AG04450 (cell line): Measurements from ENCODE around the gene HSD17B12. TPM values are rescaled to one million over a fixed set of nuclear protein-coding genes. Genes with fewer than 3 reads are reported as not detected.

ENCODE experiments used
- CTCF ChIA-PET: fragments of 300-600, 350-600 bp; formaldehyde crosslinking; extraction: SDS; loops from one replicate; lab custom pipeline; 2022; ENCODE audit warnings: antibody characterized with exemption, inconsistent platforms; lab: Charles Lee
- POLR2A ChIA-PET: fragments of 350-600 bp; formaldehyde crosslinking; extraction: SDS; loops from one replicate; lab custom pipeline; 2021; ENCODE audit warnings: antibody characterized with exemption, inconsistent platforms; lab: Yijun Ruan, JAX
- DNase-seq: peaks from one replicate; pipeline ENCODE4 v3.0.0-alpha.2; 2011; ENCODE audit warnings: low read depth, low spot score
- H3K27ac ChIP-seq: one replicate; pipeline ENCODE4 v1.5.1; 2012; ENCODE audit warnings: low read depth, low read length, control low read depth
- H3K27me3 ChIP-seq: one replicate; pipeline ENCODE4 v1.6.0; 2012; ENCODE audit warnings: low read length; ENCODE audit not compliant: control insufficient read depth, insufficient read depth
- H3K4me3 ChIP-seq: 2 replicates; pipeline ENCODE4 v1.5.1; 2011; ENCODE audit warnings: mild to moderate bottlenecking, low read depth, low read length, control low read depth
- H3K9me3 ChIP-seq: 2 replicates; pipeline ENCODE4 v1.5.1; 2012; ENCODE audit warnings: low read length; ENCODE audit not compliant: control insufficient read depth, insufficient read depth
- polyA plus RNA-seq: library from polyadenylated mRNA; depleted of rRNA; stranded (reverse); fragments of >200 nt; gene quantifications from 2 replicates; pipeline ENCODE4 v1.2.3, GENCODE V29; 2011
- TF ChIP-seq, protein P1 (sequence below): IDR thresholded peaks from 2 replicates; pipeline ENCODE4 v1.5.1; 2011; ENCODE audit warnings: low read depth, low read length, control low read depth, inconsistent platforms

The HSD17B12 gene
- polyA plus RNA-seq, 1 experiment: 59.3 TPM

DNA sequence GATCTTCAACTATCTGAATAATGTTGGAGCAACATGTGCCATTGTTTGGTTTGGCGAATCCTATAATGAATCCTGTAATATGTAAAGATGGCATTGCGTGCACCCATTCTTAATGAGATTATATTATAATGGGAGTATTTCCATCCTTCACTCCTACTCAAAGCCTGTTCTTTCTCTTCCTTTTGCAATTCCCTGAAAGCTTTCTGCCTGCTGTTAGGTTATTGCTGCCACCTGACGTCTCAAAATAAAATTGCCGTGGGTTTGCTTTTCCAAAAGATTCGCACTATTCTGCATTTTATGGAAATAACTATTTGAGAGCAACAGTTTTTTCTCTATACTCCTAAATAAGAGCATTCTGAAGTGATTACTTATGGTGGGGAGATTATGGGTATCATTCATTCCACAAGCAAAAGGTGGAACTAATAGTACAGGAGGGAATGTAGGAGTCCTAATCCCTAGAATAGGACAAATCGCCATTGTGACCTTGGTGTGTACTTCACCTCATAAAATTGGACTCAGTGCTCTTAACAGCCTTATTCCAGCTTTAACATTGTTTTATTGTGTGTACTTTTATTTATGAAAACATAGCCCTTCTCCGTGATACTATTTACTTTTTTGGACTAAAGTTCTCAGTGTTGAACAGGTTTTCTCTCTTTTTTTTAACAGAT is 130.5 kb downstream of the HSD17B12 start:
- Histone ChIP-seq H3K27me3 (no peaks in the 10 kb centered on the region), H3K27ac (no peak overlapping the region), H3K4me3 (no peak overlapping the region), H3K9me3 (no peaks in the 10 kb centered on the region)
- no peak for DNase-seq
- TF ChIP-seq, protein P1, sequence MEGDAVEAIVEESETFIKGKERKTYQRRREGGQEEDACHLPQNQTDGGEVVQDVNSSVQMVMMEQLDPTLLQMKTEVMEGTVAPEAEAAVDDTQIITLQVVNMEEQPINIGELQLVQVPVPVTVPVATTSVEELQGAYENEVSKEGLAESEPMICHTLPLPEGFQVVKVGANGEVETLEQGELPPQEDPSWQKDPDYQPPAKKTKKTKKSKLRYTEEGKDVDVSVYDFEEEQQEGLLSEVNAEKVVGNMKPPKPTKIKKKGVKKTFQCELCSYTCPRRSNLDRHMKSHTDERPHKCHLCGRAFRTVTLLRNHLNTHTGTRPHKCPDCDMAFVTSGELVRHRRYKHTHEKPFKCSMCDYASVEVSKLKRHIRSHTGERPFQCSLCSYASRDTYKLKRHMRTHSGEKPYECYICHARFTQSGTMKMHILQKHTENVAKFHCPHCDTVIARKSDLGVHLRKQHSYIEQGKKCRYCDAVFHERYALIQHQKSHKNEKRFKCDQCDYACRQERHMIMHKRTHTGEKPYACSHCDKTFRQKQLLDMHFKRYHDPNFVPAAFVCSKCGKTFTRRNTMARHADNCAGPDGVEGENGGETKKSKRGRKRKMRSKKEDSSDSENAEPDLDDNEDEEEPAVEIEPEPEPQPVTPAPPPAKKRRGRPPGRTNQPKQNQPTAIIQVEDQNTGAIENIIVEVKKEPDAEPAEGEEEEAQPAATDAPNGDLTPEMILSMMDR: peak; percentile 54
- ChIA-PET POLR2A (no interaction called here), CTCF (interaction anchor here (0.9 kb wide), 1 partner anchor 244 kb away, joined by 3 read pairs; no protein-coding TSS in a partner anchor)

DNA sequence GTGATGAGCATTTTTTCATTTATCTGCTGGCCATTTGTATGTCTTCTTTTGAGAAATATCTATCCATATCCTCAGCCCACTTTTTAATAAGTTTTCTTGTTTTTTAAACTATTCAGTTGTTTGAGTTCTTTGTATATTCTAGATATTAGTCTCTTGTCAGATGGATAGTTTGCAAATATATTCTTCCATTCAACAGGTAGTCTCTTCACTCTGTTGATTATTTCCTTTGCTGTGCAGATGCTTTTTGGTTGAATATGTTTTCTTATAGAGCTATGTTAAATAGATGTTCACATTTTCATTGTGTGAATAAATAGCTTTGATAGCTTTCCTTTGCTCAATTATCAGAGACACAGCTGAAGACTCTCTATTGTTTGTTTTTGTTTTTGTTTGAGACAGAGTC is 131.9 kb downstream of the HSD17B12 start:
- CTCF ChIA-PET: interaction anchor here (1.0 kb wide), 1 partner anchor 13 kb away, joined by 6 read pairs; no protein-coding TSS in a partner anchor
- Histone ChIP-seq H3K27me3 (no peaks in the 10 kb centered on the region), H3K27ac (no peak overlapping the region), H3K4me3 (no peak overlapping the region), H3K9me3 (no peaks in the 10 kb centered on the region)
- no peak for DNase-seq
- TF ChIP-seq, protein P1: no peak
- POLR2A ChIA-PET: interaction anchor here (0.9 kb wide), 1 partner anchor 132 kb away, joined by 5 read pairs; the partner anchor contains the start of gene HSD17B12

GRCh38 chr11:43818220-43818619 is 137.7 kb downstream of the HSD17B12 start:
- H3K27ac ChIP-seq: no peak overlapping the region
- ChIA-PET POLR2A (no interaction called here), CTCF (no interaction called here)
- no peaks in the 10 kb centered on the region for H3K9me3 ChIP-seq
- no peak for DNase-seq
- H3K27me3 ChIP-seq: no peaks in the 10 kb centered on the region
- no peak overlapping the region for H3K4me3 ChIP-seq
- TF ChIP-seq, protein P1: no peak

- Histone ChIP-seq H3K4me3 (no peak overlapping the region), H3K27ac (no peak overlapping the region), H3K27me3 (no peaks in the 10 kb centered on the region), H3K9me3 (no peaks in the 10 kb centered on the region)
- no peak for DNase-seq
- ChIA-PET POLR2A (no interaction called here), CTCF (no interaction called here)
- TF ChIP-seq, protein P1: no peak
Measured at GRCh38 chr11:43819926-43820325, 139.4 kb downstream of the HSD17B12 start.

- no peaks in the 10 kb centered on the region for H3K9me3 ChIP-seq
- TF ChIP-seq, protein P1: no peak
- no peak for DNase-seq
- no peaks in the 10 kb centered on the region for H3K27me3 ChIP-seq
- CTCF ChIA-PET: interaction anchor here (1.4 to 11.9 kb wide), 2 partner anchors 27 to 33 kb away, joined by 8 to 249 read pairs; no protein-coding TSS in a partner anchor
- H3K27ac ChIP-seq: no peak overlapping the region
- H3K4me3 ChIP-seq: no peak overlapping the region
- POLR2A ChIA-PET: no interaction called here
Measured at GRCh38 chr11:43823316-43823715, 142.8 kb downstream of the HSD17B12 start.
